PC-9 (cell line): ENCODE results near the gene ST8SIA4. TPM values are rescaled to one million over a fixed set of nuclear protein-coding genes. Genes with fewer than 3 reads are reported as not detected.

Experiments
- Bru-seq: library from RNA; stranded (reverse); fragments of 400-500 nt; gene quantifications from one replicate; lab custom pipeline; 2021; lab: Mats Ljungman, UMichigan
- BruChase-seq, 2 experiments: library from RNA; stranded (reverse); fragments of 400-500 nt; gene quantifications; one replicate each; lab custom pipeline; 2021; lab: Mats Ljungman, UMichigan
- BruUV-seq: library from RNA; stranded (reverse); fragments of 400-500 nt; replicated peaks from 2 replicates; lab custom pipeline; 2021; lab: Mats Ljungman, UMichigan
- CTCF ChIA-PET: fragments of 300-600 bp; sonication (Branson Sonifier 250); formaldehyde crosslinking; loops from one replicate; lab custom pipeline; 2022; ENCODE audit warnings: antibody characterized with exemption; lab: Charles Lee
- POLR2A ChIA-PET: fragments of 300-600 bp; sonication (Branson Sonifier 250); formaldehyde crosslinking; loops from one replicate; lab custom pipeline; 2022; ENCODE audit warnings: antibody characterized with exemption; ENCODE audit not compliant: unreplicated experiment; lab: Charles Lee
- DNase-seq, 2 experiments: peaks; one replicate each; pipeline versions ENCODE4 v3.0.0 to v3.0.0-alpha.2; 2015 to 2022; ENCODE audit warnings: mixed read lengths in 1 of 2
- H2AFZ ChIP-seq: fragments of 200-600 bp; sonication (generic); 2 replicates; pipeline ENCODE4 v1.8.1; 2017; ENCODE audit warnings: antibody characterized with exemption
- H3F3A ChIP-seq: fragments of 200-600 bp; sonication (generic); 2 replicates; pipeline ENCODE4 v1.8.1; 2017; ENCODE audit warnings: antibody characterized with exemption, mild to moderate bottlenecking, low read depth; ENCODE audit not compliant: insufficient read depth
- H3K27ac ChIP-seq: fragments of 200-600 bp; sonication (generic); 2 replicates; pipeline ENCODE4 v1.6.1; 2016; ENCODE audit warnings: mixed run types
- H3K27me3 ChIP-seq: fragments of 200-600 bp; sonication (generic); 2 replicates; pipeline ENCODE4 v1.6.1; 2016; ENCODE audit warnings: low read depth, mixed run types; ENCODE audit not compliant: insufficient read depth
- H3K36me3 ChIP-seq: fragments of 200-600 bp; sonication (generic); 2 replicates; pipeline ENCODE4 v1.6.1; 2016; ENCODE audit warnings: low read depth, mixed run types
- H3K4me1 ChIP-seq: fragments of 200-600 bp; sonication (generic); replicated peaks from 2 replicates; pipeline ENCODE4 v1.6.1; 2016; ENCODE audit warnings: mixed run types; ENCODE audit not compliant: insufficient read depth
- H3K4me2 ChIP-seq: fragments of 200-600 bp; sonication (generic); 2 replicates; pipeline ENCODE4 v1.6.1; 2017; ENCODE audit warnings: mixed run types
- H3K4me3 ChIP-seq: fragments of 200-600 bp; sonication (generic); 2 replicates; pipeline ENCODE4 v1.6.1; 2016; ENCODE audit warnings: mixed run types
- H3K79me2 ChIP-seq: fragments of 200-600 bp; sonication (generic); 2 replicates; pipeline ENCODE4 v1.6.1; 2017; ENCODE audit warnings: low read depth, mixed run types
- H3K9me2 ChIP-seq: fragments of 200-600 bp; sonication (generic); 2 replicates; pipeline ENCODE4 v1.8.1; 2017; ENCODE audit warnings: mild to moderate bottlenecking; ENCODE audit not compliant: insufficient read depth
- H3K9me3 ChIP-seq: fragments of 200-600 bp; sonication (generic); 2 replicates; pipeline ENCODE4 v1.8.1; 2016; ENCODE audit warnings: low read depth; ENCODE audit not compliant: insufficient read depth
- H4K20me1 ChIP-seq: fragments of 200-600 bp; sonication (generic); 2 replicates; pipeline ENCODE4 v1.8.1; 2017; ENCODE audit not compliant: insufficient read depth
- EZH2 ChIP-seq: fragments of 200-600 bp; sonication (generic); IDR thresholded peaks from 2 replicates; pipeline ENCODE4 v1.8.0; 2017; ENCODE audit warnings: antibody characterized with exemption, low read depth
- intact Hi-C: fragments of 100-400 bp; cut with micrococcal nuclease; formaldehyde crosslinking; loops from one replicate; pipeline ENCODE4 v1.10.0; 2022; ENCODE audit not compliant: unreplicated experiment
- long read RNA-seq: library from polyadenylated mRNA; stranded (forward); transcript quantifications from one replicate; pipeline ENCODE4 v2.0.0, GENCODE V29; 2022
- total RNA-seq: library from RNA; stranded (reverse); gene quantifications from 2 replicates; pipeline ENCODE4 v1.2.3, GENCODE V29; 2021
- TF ChIP-seq, protein P1 (sequence below): fragments of 200-600 bp; sonication (generic); conservative IDR thresholded peaks from 2 replicates; pipeline ENCODE4 v1.6.1; 2017; ENCODE audit warnings: mixed run types, antibody characterized with exemption, mild to moderate bottlenecking, moderate library complexity

Gene ST8SIA4, protein sequence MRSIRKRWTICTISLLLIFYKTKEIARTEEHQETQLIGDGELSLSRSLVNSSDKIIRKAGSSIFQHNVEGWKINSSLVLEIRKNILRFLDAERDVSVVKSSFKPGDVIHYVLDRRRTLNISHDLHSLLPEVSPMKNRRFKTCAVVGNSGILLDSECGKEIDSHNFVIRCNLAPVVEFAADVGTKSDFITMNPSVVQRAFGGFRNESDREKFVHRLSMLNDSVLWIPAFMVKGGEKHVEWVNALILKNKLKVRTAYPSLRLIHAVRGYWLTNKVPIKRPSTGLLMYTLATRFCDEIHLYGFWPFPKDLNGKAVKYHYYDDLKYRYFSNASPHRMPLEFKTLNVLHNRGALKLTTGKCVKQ
- 2.1 and 2.4 TPM in 2 replicates for total RNA-seq
- Bru-seq, nascent RNA, result percentile 37 among the genes with signal in this experiment
- BruChase-seq, experiment 1, labeled RNA remaining after a 2-hour chase, result percentile 31 among the genes with signal in this experiment
- percentile 31 among the genes with signal in this experiment for BruChase-seq, experiment 2, labeled RNA remaining after a 6-hour chase
- long read RNA-seq, partial matches to known transcripts, result 0 of 3 reads
- long read RNA-seq, other reads (novel, unspliced or antisense), result 2 of 3 reads

DNA sequence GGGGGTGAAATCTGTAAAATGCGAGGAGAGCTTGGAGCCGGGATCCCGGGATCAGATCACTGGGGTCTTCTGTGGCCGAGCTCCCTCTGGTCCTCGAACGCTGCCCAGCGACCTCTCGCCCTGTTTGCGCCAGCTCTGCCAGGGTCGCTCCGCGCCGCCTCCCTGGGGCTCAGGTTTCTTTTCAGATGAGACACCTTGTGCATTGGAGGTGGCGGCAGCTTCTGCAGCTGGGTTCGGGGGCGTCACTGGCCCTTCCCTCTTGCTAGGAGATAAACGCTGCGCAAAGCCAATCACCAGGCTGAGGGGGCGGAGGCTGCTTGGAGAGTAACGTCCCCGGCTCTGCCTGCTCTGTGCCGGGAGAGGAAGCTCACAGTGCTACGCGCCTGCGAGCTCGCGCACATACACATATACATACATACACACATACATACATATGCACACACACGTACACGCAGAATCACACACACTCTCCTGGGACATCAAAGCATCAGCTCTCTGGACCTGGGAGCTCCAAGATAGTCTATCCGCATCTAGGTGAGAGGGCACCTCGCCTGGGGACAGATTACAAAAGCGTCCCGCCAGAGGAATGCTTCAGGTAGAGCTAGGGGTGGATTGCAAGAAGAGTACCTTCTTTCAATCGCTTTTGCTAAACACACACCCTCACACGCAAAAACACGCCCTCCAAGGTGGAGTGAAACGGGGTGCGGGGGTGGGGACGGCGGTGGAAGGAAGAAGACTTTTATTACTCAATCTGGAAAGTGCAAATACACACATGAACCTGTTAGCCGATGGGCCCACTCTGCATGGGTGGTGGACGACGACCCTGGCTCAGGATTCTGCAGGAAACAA is at the start of gene ST8SIA4:
TSS of gene ST8SIA4 (minus strand) at position 244 of the 849 bp plus-strand sequence. CDS start 327 bp downstream, outside the sequence.
- CTCF ChIA-PET, result interaction anchor here (0.6 to 1.0 kb wide), 4 partner anchors 24 to 772 kb away, joined by 3 to 4 read pairs (median 4); no protein-coding TSS in a partner anchor
- H2AFZ ChIP-seq, result peak within 1 kb of the TSS; percentile 80
- no peak within 1 kb of the TSS for H3K27ac ChIP-seq

DNA sequence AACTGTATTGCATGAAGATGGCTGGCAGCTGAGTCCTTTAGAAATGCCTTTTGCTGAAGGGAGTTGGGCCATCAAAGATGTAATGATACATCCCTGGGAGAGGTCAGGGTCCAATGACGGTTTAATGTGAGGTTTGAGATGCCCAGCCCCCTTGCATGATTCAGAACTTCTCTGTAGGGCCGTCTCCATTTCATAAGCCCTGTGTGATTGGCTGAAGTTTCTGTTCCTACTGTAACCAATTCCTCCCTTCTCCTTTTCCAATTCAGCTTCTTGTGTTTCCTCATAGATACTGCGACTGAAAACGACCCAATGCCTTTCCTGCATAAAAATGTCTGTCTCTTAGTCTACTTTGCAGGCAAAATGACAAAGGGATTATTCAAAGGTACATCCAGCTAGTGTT is 47.9 kb upstream of the ST8SIA4 start:
- no peak overlapping the region for H3K4me3 ChIP-seq
- H3K27me3 ChIP-seq, result no peaks in the 10 kb centered on the region
- BruUV-seq, result no TSS peak
- H3K4me2 ChIP-seq, result no peak overlapping the region
- H3K9me2 ChIP-seq, result no peaks in the 10 kb centered on the region
- intact Hi-C loops, result no loop called here
- H3K4me1 ChIP-seq, result no peaks in the 10 kb centered on the region
- H2AFZ ChIP-seq, result no peak overlapping the region
- H4K20me1 ChIP-seq, result no peaks in the 10 kb centered on the region
- DNase-seq, result no peak
- no peaks in the 10 kb centered on the region for H3K79me2 ChIP-seq
- H3K36me3 ChIP-seq, result no peaks in the 10 kb centered on the region
- no peaks in the 10 kb centered on the region for H3K9me3 ChIP-seq
- TF ChIP-seq, protein P1, sequence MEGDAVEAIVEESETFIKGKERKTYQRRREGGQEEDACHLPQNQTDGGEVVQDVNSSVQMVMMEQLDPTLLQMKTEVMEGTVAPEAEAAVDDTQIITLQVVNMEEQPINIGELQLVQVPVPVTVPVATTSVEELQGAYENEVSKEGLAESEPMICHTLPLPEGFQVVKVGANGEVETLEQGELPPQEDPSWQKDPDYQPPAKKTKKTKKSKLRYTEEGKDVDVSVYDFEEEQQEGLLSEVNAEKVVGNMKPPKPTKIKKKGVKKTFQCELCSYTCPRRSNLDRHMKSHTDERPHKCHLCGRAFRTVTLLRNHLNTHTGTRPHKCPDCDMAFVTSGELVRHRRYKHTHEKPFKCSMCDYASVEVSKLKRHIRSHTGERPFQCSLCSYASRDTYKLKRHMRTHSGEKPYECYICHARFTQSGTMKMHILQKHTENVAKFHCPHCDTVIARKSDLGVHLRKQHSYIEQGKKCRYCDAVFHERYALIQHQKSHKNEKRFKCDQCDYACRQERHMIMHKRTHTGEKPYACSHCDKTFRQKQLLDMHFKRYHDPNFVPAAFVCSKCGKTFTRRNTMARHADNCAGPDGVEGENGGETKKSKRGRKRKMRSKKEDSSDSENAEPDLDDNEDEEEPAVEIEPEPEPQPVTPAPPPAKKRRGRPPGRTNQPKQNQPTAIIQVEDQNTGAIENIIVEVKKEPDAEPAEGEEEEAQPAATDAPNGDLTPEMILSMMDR, result no peak
- TF ChIP-seq EZH2, result no peak
- POLR2A ChIA-PET, result no interaction called here
- H3F3A ChIP-seq, result no peaks in the 10 kb centered on the region
- CTCF ChIA-PET, result no interaction called here
- H3K27ac ChIP-seq, result no peak overlapping the region

More for the DNA sequence above, at the start of gene ST8SIA4:
- H3K9me2 ChIP-seq, result no peaks in the 10 kb centered on the region
- H3K4me1 ChIP-seq, result peaks cover 30% of the 10 kb centered on the region
- H4K20me1 ChIP-seq, result no peaks in the 10 kb centered on the region
- intact Hi-C loops, result loop anchor here (1.0 to 5.0 kb wide), 5 partner anchors 62 to 484 kb away; no protein-coding TSS in a partner anchor
- peak; percentile 72 to 83 for DNase-seq
- H3K79me2 ChIP-seq, result no peaks in the 10 kb centered on the region
- H3K36me3 ChIP-seq, result no peaks in the 10 kb centered on the region
- no TSS peak for BruUV-seq
- H3F3A ChIP-seq, result no peaks in the 10 kb centered on the region; the same call in 1 of the 2 replicates
- no peaks in the 10 kb centered on the region for H3K9me3 ChIP-seq
- H3K27me3 ChIP-seq, result peaks cover 12% of the 10 kb centered on the region; the same call in 1 of the 2 replicates
- TF ChIP-seq, protein P1, result no peak
- POLR2A ChIA-PET, result interaction anchor here (0.8 kb wide), 1 partner anchor 46 kb away, joined by 6 read pairs; no protein-coding TSS in a partner anchor
- H3K4me2 ChIP-seq, result peak within 1 kb of the TSS; percentile 91
- H3K4me3 ChIP-seq, result peak within 1 kb of the TSS; percentile 54

DNA sequence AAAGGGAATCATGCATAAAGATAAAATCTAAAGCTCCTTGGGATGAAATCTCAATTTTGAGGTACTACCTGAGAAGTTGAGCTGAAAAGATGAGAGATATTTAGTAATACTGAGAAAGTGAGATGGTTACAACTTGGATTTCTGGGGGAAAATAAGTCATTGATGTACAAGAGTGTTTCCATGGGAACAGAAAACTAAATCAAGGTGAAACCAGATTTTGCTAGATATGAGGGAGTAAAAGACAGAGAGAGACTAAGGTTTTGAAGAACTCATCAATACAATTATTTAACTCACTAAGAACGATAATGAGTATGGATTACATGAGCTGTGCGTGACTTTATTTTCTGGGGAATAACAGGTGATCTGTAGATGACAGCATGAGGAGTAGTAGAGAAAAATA is 10.2 kb upstream of the ST8SIA4 start:
- Histone ChIP-seq H3K36me3 (no peaks in the 10 kb centered on the region), H3K9me2 (no peaks in the 10 kb centered on the region; the same call in 1 of the 2 replicates), H3K79me2 (no peaks in the 10 kb centered on the region), H3F3A (no peaks in the 10 kb centered on the region), H3K27ac (no peak overlapping the region), H3K9me3 (no peaks in the 10 kb centered on the region), H2AFZ (no peak overlapping the region), H4K20me1 (no peaks in the 10 kb centered on the region), H3K4me1 (no peaks in the 10 kb centered on the region), H3K4me2 (no peak overlapping the region), H3K4me3 (no peak overlapping the region), H3K27me3 (no peaks in the 10 kb centered on the region)
- no TSS peak for BruUV-seq
- ChIA-PET CTCF (no interaction called here), POLR2A (no interaction called here)
- intact Hi-C loops, result no loop called here
- no peak for TF ChIP-seq EZH2
- TF ChIP-seq, protein P1, result no peak
- DNase-seq, result no peak
